CD4-positive, alpha-beta T cell treated with Interleukin-1 beta for 1 hour (primary cell): ENCODE results near the gene CMPK1.

ENCODE experiments used
- DNase-seq, 2 donors: peaks; one replicate each; pipeline ENCODE4 v3.0.0-alpha.2; 2020 to 2022

CMPK1 gene

GRCh38 chr1:47424336-47424982 is 90.9 kb downstream of the CMPK1 start:
- DNase-seq, result no peak
